Hepatocyte (in vitro differentiated cells): Measurements from ENCODE around the gene AURKAIP1. TPM values are rescaled to one million over a fixed set of nuclear protein-coding genes. Genes with fewer than 3 reads are reported as not detected.
"Not testable (repeated sequence)": the region's sequence is repeated elsewhere in the genome, so short reads cannot be mapped to it uniquely, and the experiment has no call there.

ENCODE experiments used
- DNase-seq: peaks from one replicate; pipeline ENCODE4 v3.0.0-alpha.2; 2016; ENCODE audit warnings: low spot score
- H2AFZ ChIP-seq: fragments of 200-600 bp; sonication (generic); 2 replicates; pipeline ENCODE4 v1.6.0; 2016; ENCODE audit warnings: antibody characterized with exemption, mild to moderate bottlenecking
- H3K27ac ChIP-seq: fragments of 200-600 bp; sonication (generic); 2 replicates; pipeline ENCODE4 v1.5.1; 2016; ENCODE audit warnings: mild to moderate bottlenecking
- H3K27me3 ChIP-seq: fragments of 200-600 bp; sonication (generic); 2 replicates; pipeline ENCODE4 v1.6.1; 2016
- H3K36me3 ChIP-seq: fragments of 200-600 bp; sonication (generic); replicated peaks from 2 replicates; pipeline ENCODE4 v1.5.1; 2016; ENCODE audit warnings: low read depth; ENCODE audit not compliant: insufficient read depth
- H3K4me1 ChIP-seq: fragments of 200-600 bp; sonication (generic); 2 replicates; pipeline ENCODE4 v1.5.1; 2016; ENCODE audit warnings: mild to moderate bottlenecking, moderate library complexity; ENCODE audit not compliant: insufficient read depth
- H3K4me2 ChIP-seq: fragments of 200-600 bp; sonication (generic); 2 replicates; pipeline ENCODE4 v1.6.0; 2016
- H3K4me3 ChIP-seq: fragments of 200-600 bp; sonication (generic); 2 replicates; pipeline ENCODE4 v1.5.1; 2016; ENCODE audit warnings: mild to moderate bottlenecking
- H3K79me2 ChIP-seq: fragments of 200-600 bp; sonication (generic); 2 replicates; pipeline ENCODE4 v1.6.0; 2017; ENCODE audit warnings: mild to moderate bottlenecking
- H3K9me2 ChIP-seq: fragments of 200-600 bp; sonication (generic); replicated peaks from 2 replicates; pipeline ENCODE4 v1.6.0; 2017; ENCODE audit warnings: mild to moderate bottlenecking; ENCODE audit not compliant: insufficient read depth
- H3K9me3 ChIP-seq: fragments of 200-600 bp; sonication (generic); 2 replicates; pipeline ENCODE4 v1.5.1; 2016; ENCODE audit warnings: low read depth, mild to moderate bottlenecking
- H4K20me1 ChIP-seq: fragments of 200-600 bp; sonication (generic); 2 replicates; pipeline ENCODE4 v1.6.0; 2016; ENCODE audit warnings: mild to moderate bottlenecking; ENCODE audit not compliant: insufficient read depth, poor library complexity, severe bottlenecking
- EZH2 ChIP-seq: fragments of 200-600 bp; sonication (generic); IDR thresholded peaks from 2 replicates; pipeline ENCODE4 v1.6.1; 2016; ENCODE audit warnings: antibody characterized with exemption, mild to moderate bottlenecking, borderline replicate concordance
- EZH2phosphoT487 ChIP-seq: fragments of 200-600 bp; sonication (generic); IDR thresholded peaks from one replicate; pipeline ENCODE4 v1.6.1; 2018; ENCODE audit warnings: antibody characterized with exemption, mild to moderate bottlenecking, low read depth, moderate library complexity; ENCODE audit not compliant: unreplicated experiment, severe bottlenecking
- WGBS: methylation state at CpG from one replicate; pipeline ENCODE4 v1.1.6; 2016; ENCODE audit warnings: low lambda C conversion rate; ENCODE audit errors: missing lambda C conversion rate; 5-methylcytosine and 5-hydroxymethylcytosine counted together
- polyA plus RNA-seq: library from polyadenylated mRNA; unstranded; fragments of >200 nt; fragmentation: Nextera tagmentation; extraction: Ambion mirVana; gene quantifications from 2 replicates; pipeline ENCODE4 v1.2.1, GENCODE V29; 2016
- total RNA-seq: library from RNA; depleted of rRNA; stranded (reverse); fragments of >200 nt; gene quantifications from 2 replicates; pipeline ENCODE4 v1.2.3, GENCODE V29; 2014
- TF ChIP-seq, protein P1 (sequence below): fragments of 200-600 bp; sonication (generic); IDR thresholded peaks from 2 replicates; pipeline ENCODE4 v1.5.1; 2016; ENCODE audit warnings: antibody characterized with exemption, mild to moderate bottlenecking; ENCODE audit not compliant: poor library complexity

The AURKAIP1 gene
- total and polyA plus RNA-seq, 2 experiments from 2014 or later = 92.9 to 238 TPM

DNA sequence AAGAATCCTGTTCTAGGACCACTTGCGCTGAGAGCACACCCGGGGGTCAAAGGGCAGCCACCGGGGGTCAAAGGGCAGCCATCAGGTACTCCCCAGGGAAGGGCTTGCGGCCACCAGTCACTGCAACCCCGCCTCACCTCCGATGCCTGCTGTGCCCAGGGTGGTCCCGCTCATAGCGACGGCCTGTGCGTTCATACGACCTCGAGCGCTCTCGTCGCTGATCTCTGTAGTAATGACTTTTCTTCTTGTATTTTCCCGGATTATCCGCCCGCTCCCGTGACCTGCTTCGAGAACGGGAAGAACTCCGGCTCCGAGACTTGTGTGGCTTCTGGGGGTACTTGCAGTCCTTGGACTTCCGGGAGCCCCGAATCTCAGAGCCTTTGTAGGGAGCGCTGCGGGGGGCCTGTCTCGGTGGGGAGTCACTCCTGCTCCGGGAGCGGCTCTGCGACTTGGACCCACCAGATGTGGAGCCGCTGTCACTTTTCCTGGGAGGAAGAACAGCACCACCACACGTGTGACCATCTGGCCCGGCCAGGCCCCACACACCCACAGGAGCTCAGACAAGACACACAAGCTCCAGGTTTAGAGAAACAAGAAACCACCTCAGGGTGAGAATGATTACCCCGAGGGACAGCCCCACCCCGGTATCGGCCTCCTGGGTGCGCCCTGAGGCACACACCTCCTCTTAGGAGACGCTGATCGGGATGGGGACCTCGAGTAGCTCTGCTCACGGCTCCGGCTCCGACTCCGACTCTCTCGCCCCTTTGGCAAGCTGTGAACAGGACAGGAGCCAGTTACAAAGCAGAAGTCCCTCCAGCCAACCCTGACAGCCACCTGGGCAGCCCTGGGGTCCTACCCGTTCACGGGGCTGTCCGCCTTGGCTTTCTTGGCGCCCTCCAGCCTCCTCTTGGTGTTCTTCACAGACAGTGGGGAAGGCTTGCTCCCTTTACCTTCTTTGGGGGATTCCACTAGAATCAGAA lies 12.4 kb upstream of the AURKAIP1 start:
- WGBS = 95% methylated on average over 50 of the region's 50 CpGs
- Histone ChIP-seq H3K4me3 (no peak overlapping the region), H3K9me3 (no peaks in the 10 kb centered on the region), H2AFZ (no peak overlapping the region), H4K20me1 (peaks cover 3% of the 10 kb centered on the region), H3K27me3 (no peaks in the 10 kb centered on the region), H3K4me1 (no peaks in the 10 kb centered on the region), H3K4me2 (no peak overlapping the region), H3K9me2 (no peaks in the 10 kb centered on the region), H3K79me2 (peaks cover 13% of the 10 kb centered on the region), H3K27ac (no peak overlapping the region), H3K36me3 (no peaks in the 10 kb centered on the region)
- TF ChIP-seq, protein P1, sequence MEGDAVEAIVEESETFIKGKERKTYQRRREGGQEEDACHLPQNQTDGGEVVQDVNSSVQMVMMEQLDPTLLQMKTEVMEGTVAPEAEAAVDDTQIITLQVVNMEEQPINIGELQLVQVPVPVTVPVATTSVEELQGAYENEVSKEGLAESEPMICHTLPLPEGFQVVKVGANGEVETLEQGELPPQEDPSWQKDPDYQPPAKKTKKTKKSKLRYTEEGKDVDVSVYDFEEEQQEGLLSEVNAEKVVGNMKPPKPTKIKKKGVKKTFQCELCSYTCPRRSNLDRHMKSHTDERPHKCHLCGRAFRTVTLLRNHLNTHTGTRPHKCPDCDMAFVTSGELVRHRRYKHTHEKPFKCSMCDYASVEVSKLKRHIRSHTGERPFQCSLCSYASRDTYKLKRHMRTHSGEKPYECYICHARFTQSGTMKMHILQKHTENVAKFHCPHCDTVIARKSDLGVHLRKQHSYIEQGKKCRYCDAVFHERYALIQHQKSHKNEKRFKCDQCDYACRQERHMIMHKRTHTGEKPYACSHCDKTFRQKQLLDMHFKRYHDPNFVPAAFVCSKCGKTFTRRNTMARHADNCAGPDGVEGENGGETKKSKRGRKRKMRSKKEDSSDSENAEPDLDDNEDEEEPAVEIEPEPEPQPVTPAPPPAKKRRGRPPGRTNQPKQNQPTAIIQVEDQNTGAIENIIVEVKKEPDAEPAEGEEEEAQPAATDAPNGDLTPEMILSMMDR = no peak
- no peak for TF ChIP-seq EZH2phosphoT487
- TF ChIP-seq EZH2 = no peak
- DNase-seq = no peak

GRCh38 chr1:1385931-1386330 lies 10.9 kb upstream of the AURKAIP1 start:
- no peaks in the 10 kb centered on the region for H4K20me1 ChIP-seq
- no peak overlapping the region for H2AFZ ChIP-seq
- no peaks in the 10 kb centered on the region for H3K36me3 ChIP-seq
- TF ChIP-seq EZH2phosphoT487 = no peak
- TF ChIP-seq EZH2 = no peak
- peaks cover 5% of the 10 kb centered on the region for H3K79me2 ChIP-seq
- no peaks in the 10 kb centered on the region for H3K4me1 ChIP-seq
- no peak overlapping the region for H3K4me3 ChIP-seq
- H3K9me3 ChIP-seq = no peaks in the 10 kb centered on the region
- no peak overlapping the region for H3K4me2 ChIP-seq
- no peak overlapping the region for H3K27ac ChIP-seq
- H3K9me2 ChIP-seq = no peaks in the 10 kb centered on the region
- no peaks in the 10 kb centered on the region for H3K27me3 ChIP-seq
- DNase-seq = no peak
- 97% methylated on average over 8 of the region's 8 CpGs for WGBS

DNA sequence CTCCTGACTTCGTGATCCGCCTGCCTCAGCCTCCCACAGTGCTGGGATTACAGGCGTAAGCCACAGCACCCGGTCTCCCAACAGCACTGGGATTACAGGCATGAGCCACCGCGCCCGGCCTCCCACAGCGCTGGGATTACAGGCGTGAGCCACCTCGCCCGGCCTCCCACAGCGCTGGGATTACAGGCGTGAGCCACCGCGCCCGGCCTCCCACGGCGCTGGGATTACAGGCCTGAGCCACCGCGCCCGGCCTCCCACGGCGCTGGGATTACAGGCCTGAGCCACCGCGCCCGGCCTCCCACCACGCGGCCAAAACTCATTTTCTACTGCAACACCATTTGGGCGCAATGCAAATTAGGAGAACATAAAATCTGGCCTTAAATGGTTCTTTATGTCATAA lies 10.3 kb upstream of the AURKAIP1 start:
- H2AFZ ChIP-seq, H3K27me3 ChIP-seq, H3K4me2 ChIP-seq, H3K4me3 ChIP-seq, H3K9me2 ChIP-seq, H3K9me3 ChIP-seq, H4K20me1 ChIP-seq, H3K79me2 ChIP-seq, H3K36me3 ChIP-seq, H3K4me1 ChIP-seq, H3K27ac ChIP-seq, DNase-seq: not testable (repeated sequence)
- 94% methylated on average over 20 of the region's 29 CpGs for WGBS

DNA sequence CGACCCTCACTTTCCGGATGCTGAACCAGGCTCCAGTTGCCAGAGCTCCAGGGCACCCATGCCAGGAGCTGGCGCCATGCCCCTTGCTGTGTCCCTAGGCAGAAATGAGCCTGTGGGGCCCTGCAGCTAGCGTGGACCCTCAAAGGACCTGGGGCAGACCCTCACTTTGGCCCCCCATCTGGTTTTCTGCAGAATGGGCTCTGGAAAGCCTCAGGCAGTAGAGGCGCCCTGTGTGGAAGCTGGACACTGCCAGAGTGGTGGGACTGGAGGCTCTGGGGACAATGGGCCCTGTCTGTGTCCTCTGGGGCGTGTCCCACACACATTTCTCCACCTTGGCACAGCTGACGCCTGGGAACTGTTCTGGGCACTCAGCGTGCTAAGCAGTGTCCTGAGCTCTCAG lies 6.3 kb upstream of the AURKAIP1 start:
- WGBS = 85% methylated on average over 8 of the region's 8 CpGs
- Histone ChIP-seq H3K4me1 (no peaks in the 10 kb centered on the region), H3K79me2 (no peaks in the 10 kb centered on the region), H3K9me3 (no peaks in the 10 kb centered on the region), H3K4me3 (no peak overlapping the region), H3K27ac (no peak overlapping the region), H3K27me3 (no peaks in the 10 kb centered on the region), H4K20me1 (no peaks in the 10 kb centered on the region), H3K9me2 (no peaks in the 10 kb centered on the region), H3K36me3 (no peaks in the 10 kb centered on the region), H3K4me2 (no peak overlapping the region), H2AFZ (no peak overlapping the region)
- DNase-seq = no peak
- TF ChIP-seq, protein P1 = no peak
- TF ChIP-seq EZH2phosphoT487 = no peak
- no peak for TF ChIP-seq EZH2
